Natural killer cell (primary cell): ENCODE results near the gene SSH2. TPM values are rescaled to one million over a fixed set of nuclear protein-coding genes. Genes with fewer than 3 reads are reported as not detected.

ENCODE experiments used
- ATAC-seq, 3 donors: fragments of 150-1000 bp in 2 of 3; fragments of 200-7000 bp in 1 of 3; cut with Tn5 transposase; 1 replicate in 1 of 3; 2 replicates in 2 of 3; pipeline ENCODE4 v1.10.0; 2021; ENCODE audit warnings: mild to moderate bottlenecking in 2 of 3, moderate library complexity in 2 of 3
- DNase-seq, 2 donors: peaks; one replicate each; pipeline versions ENCODE4 v3.0.0 to v3.0.0-alpha.2; 2013 to 2021; ENCODE audit warnings: mixed read lengths in 1 of 2
- H3K27ac ChIP-seq: one replicate; pipeline ENCODE4 v1.5.1; 2013; ENCODE audit warnings: mild to moderate bottlenecking, low read length
- H3K27me3 ChIP-seq: one replicate; pipeline ENCODE4 v1.6.1; 2013; ENCODE audit warnings: low read length; ENCODE audit not compliant: control insufficient read depth, insufficient read depth
- H3K36me3 ChIP-seq: one replicate; pipeline ENCODE4 v1.6.1; 2013; ENCODE audit warnings: low read length; ENCODE audit not compliant: control insufficient read depth, insufficient read depth
- H3K4me1 ChIP-seq: one replicate; pipeline ENCODE4 v1.6.1; 2013; ENCODE audit warnings: low read length; ENCODE audit not compliant: control insufficient read depth, insufficient read depth
- H3K4me3 ChIP-seq: one replicate; pipeline ENCODE4 v1.5.1; 2013; ENCODE audit warnings: low read length
- H3K9me3 ChIP-seq: one replicate; pipeline ENCODE4 v1.6.1; 2013; ENCODE audit warnings: low read length; ENCODE audit not compliant: control insufficient read depth, insufficient read depth
- H3K27ac Mint-ChIP-seq, 2 donors: one replicate each; pipeline ENCODE4 v1.8.0; 2022; ENCODE audit warnings: mild to moderate bottlenecking in 2 of 2, mixed read lengths in 2 of 2, moderate library complexity in 1 of 2
- H3K27me3 Mint-ChIP-seq, 2 donors: one replicate each; pipeline ENCODE4 v1.8.0; 2022; ENCODE audit warnings: low read depth in 2 of 2, mixed read lengths in 2 of 2
- H3K36me3 Mint-ChIP-seq: one replicate; pipeline ENCODE4 v1.8.0; 2022; ENCODE audit warnings: mixed read lengths
- H3K4me1 Mint-ChIP-seq, 2 donors: one replicate each; pipeline ENCODE4 v1.8.0; 2022; ENCODE audit warnings: mixed read lengths in 2 of 2
- H3K4me3 Mint-ChIP-seq: one replicate; pipeline ENCODE4 v1.8.0; 2022; ENCODE audit warnings: mild to moderate bottlenecking, moderate library complexity, mixed read lengths
- H3K9me3 Mint-ChIP-seq, 2 donors: one replicate each; pipeline ENCODE4 v1.8.0; 2022; ENCODE audit warnings: mixed read lengths in 2 of 2
- CTCF ChIP-seq: fragments of 200-600 bp; IDR thresholded peaks from one replicate; pipeline ENCODE4 v1.8.0; 2022; ENCODE audit warnings: antibody characterized with exemption
- WGBS: methylation state at CpG from one replicate; pipeline ENCODE4 v1.1.7; 2013; ENCODE audit warnings: missing lambda C conversion rate; ENCODE audit not compliant: insufficient coverage; 5-methylcytosine and 5-hydroxymethylcytosine counted together
- intact Hi-C: fragments of 100-400 bp; cut with micrococcal nuclease; formaldehyde crosslinking; loops from one replicate; pipeline ENCODE4 v1.14.2; 2022
- total RNA-seq, 4 donors: library from RNA; stranded (reverse); fragments of 120-200 nt in 1 of 4; gene quantifications; one replicate each; pipeline versions ENCODE4 v1.2.3 to v1.2.4, GENCODE V29; 2013 to 2022

The SSH2 gene
- total RNA-seq, 3 donors from 2014 or later (not counting 1 experiment from before 2014, with no cell fraction given), result 124 to 166 (median 144) TPM

GRCh38 chr17:29718446-29719039 lies 211.5 kb downstream of the SSH2 start:
- no peak for ATAC-seq
- no peaks in the 10 kb centered on the region for H3K27me3 Mint-ChIP-seq
- no peak for DNase-seq
- H3K36me3 Mint-ChIP-seq, result no peaks in the 10 kb centered on the region
- Histone ChIP-seq H3K27ac (peak overlapping the region; percentile 30), H3K36me3 (peaks cover 9% of the 10 kb centered on the region), H3K27me3 (no peaks in the 10 kb centered on the region), H3K9me3 (no peaks in the 10 kb centered on the region), H3K4me1 (peaks cover 41% of the 10 kb centered on the region), H3K4me3 (no peak overlapping the region)
- peak overlapping the region; percentile 78 to 96 for H3K27ac Mint-ChIP-seq
- H3K9me3 Mint-ChIP-seq, result no peaks in the 10 kb centered on the region
- peaks cover 87 to 88% of the 10 kb centered on the region in 2 donors for H3K4me1 Mint-ChIP-seq
- no peak overlapping the region for H3K4me3 Mint-ChIP-seq
- intact Hi-C loops, result no loop called here
- WGBS, result 93% methylated on average over 8 of the region's 8 CpGs
- TF ChIP-seq CTCF, result no peak

- Mint-ChIP-seq H3K4me3 (no peak overlapping the region), H3K9me3 (no peaks in the 10 kb centered on the region), H3K27me3 (no peaks in the 10 kb centered on the region), H3K4me1 (peaks cover 84 to 85% of the 10 kb centered on the region in 2 donors), H3K27ac (peak overlapping the region; percentile 78 to 96), H3K36me3 (no peaks in the 10 kb centered on the region)
- no peak for DNase-seq
- Histone ChIP-seq H3K9me3 (no peaks in the 10 kb centered on the region), H3K4me1 (peaks cover 44% of the 10 kb centered on the region), H3K4me3 (no peak overlapping the region), H3K27me3 (no peaks in the 10 kb centered on the region), H3K36me3 (peaks cover 9% of the 10 kb centered on the region), H3K27ac (no peak overlapping the region)
- intact Hi-C loops, result no loop called here
- no peak for TF ChIP-seq CTCF
- no peak for ATAC-seq
Observed at GRCh38 chr17:29717817-29718216, 212.2 kb downstream of the SSH2 start.

- Histone ChIP-seq H3K9me3 (no peaks in the 10 kb centered on the region), H3K36me3 (peaks cover 12% of the 10 kb centered on the region), H3K27me3 (no peaks in the 10 kb centered on the region), H3K27ac (no peak overlapping the region), H3K4me3 (no peak overlapping the region), H3K4me1 (peaks cover 41% of the 10 kb centered on the region)
- intact Hi-C loops, result no loop called here
- Mint-ChIP-seq H3K36me3 (no peaks in the 10 kb centered on the region), H3K27ac (peak overlapping the region; percentile 78 to 92), H3K4me1 (peaks cover 78 to 82% of the 10 kb centered on the region in 2 donors), H3K4me3 (peak overlapping the region; percentile 41), H3K27me3 (no peaks in the 10 kb centered on the region), H3K9me3 (no peaks in the 10 kb centered on the region)
- 97% methylated on average over 1 of the region's 4 CpGs for WGBS
- TF ChIP-seq CTCF, result no peak
- DNase-seq (no peak), ATAC-seq (no peak)
Observed at GRCh38 chr17:29716566-29716965, 213.5 kb downstream of the SSH2 start.

- Histone ChIP-seq H3K36me3 (peaks cover 12% of the 10 kb centered on the region), H3K27ac (no peak overlapping the region), H3K27me3 (no peaks in the 10 kb centered on the region), H3K4me3 (no peak overlapping the region), H3K9me3 (no peaks in the 10 kb centered on the region), H3K4me1 (peaks cover 36% of the 10 kb centered on the region)
- no peak for ATAC-seq
- Mint-ChIP-seq H3K4me3 (peak overlapping the region; percentile 41), H3K9me3 (no peaks in the 10 kb centered on the region), H3K36me3 (no peaks in the 10 kb centered on the region), H3K4me1 (peaks cover 78 to 82% of the 10 kb centered on the region in 2 donors), H3K27ac (peak overlapping the region; percentile 78 to 92), H3K27me3 (no peaks in the 10 kb centered on the region)
- intact Hi-C loops, result no loop called here
- WGBS, result 96% methylated on average over 2 of the region's 2 CpGs
- TF ChIP-seq CTCF, result no peak
- no peak for DNase-seq
Observed at GRCh38 chr17:29715680-29716079, 214.3 kb downstream of the SSH2 start.
